ENCODE measurements around the gene BRAT1. TPM values are rescaled to one million over a fixed set of nuclear protein-coding genes. Genes with fewer than 3 reads are reported as not detected.

Gene BRAT1
- total and polyA plus RNA-seq, 7 donors: 9.6 to 25.9 (median 20.0) TPM

DNA sequence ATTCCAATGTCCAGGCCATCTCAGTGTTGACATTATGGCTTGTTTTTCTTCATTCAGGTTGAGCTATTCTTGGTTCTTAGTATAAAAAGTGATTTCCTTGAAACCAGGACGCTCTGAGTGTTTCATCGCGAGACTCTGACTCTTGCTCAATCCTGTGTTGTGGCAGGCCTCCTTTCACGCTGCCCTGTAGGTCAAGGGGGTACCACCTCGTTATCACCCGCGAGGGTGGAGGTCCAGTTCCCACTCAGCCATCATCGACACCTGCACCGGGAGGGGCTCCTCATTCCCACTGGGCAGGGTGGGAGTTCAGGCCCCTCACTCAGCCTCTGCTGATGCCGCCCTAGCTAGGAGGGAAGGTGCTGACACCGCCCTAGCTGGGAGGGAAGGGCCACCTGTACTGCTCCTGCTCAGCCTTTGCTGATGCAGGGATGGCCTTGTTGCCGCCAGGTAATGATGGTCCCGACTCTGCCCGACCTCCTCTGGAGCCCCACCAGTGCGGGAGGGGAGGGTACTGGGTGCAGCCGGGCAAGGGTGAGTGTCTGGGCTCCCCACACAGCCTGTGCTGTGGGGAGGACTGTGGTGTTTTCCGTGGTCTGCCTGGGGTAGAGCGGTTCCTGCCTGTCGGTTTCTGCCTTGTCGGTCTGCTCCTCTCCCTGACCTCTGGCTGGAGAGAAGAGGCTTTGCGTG is 19.9 kb upstream of the BRAT1 start:
- Histone ChIP-seq H3K27me3 (no peaks in the 10 kb centered on the region), H3K4me1 (no peaks in the 10 kb centered on the region), H3K9me3 (no peaks in the 10 kb centered on the region), H3K36me3 (peaks cover 0 to 59% (median 14%) of the 10 kb centered on the region in 4 donors), H3K4me3 (no peak overlapping the region), H3K27ac (no peak overlapping the region)
- TF ChIP-seq POLR2AphosphoS5 (IDR thresholded peaks at IDR 0.05): no peak
- TF ChIP-seq EP300 (IDR thresholded peaks at IDR 0.05): no peak
- no peak for DNase-seq
- intact Hi-C loops (cut with DNase I): no loop called here
- 87 to 90% methylated on average over 21 of the region's 21 CpGs for WGBS, 2 donors

- Histone ChIP-seq H3K27ac (no peak overlapping the region), H3K4me1 (no peaks in the 10 kb centered on the region), H3K4me3 (no peak overlapping the region), H3K36me3 (peaks cover 0 to 49% (median 14%) of the 10 kb centered on the region in 4 donors), H3K9me3 (no peaks in the 10 kb centered on the region), H3K27me3 (no peaks in the 10 kb centered on the region)
- TF ChIP-seq, protein P1, sequence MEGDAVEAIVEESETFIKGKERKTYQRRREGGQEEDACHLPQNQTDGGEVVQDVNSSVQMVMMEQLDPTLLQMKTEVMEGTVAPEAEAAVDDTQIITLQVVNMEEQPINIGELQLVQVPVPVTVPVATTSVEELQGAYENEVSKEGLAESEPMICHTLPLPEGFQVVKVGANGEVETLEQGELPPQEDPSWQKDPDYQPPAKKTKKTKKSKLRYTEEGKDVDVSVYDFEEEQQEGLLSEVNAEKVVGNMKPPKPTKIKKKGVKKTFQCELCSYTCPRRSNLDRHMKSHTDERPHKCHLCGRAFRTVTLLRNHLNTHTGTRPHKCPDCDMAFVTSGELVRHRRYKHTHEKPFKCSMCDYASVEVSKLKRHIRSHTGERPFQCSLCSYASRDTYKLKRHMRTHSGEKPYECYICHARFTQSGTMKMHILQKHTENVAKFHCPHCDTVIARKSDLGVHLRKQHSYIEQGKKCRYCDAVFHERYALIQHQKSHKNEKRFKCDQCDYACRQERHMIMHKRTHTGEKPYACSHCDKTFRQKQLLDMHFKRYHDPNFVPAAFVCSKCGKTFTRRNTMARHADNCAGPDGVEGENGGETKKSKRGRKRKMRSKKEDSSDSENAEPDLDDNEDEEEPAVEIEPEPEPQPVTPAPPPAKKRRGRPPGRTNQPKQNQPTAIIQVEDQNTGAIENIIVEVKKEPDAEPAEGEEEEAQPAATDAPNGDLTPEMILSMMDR (IDR thresholded peaks at IDR 0.05): no peak
- TF ChIP-seq EP300 (IDR thresholded peaks at IDR 0.05) (no peak), POLR2A (IDR thresholded peaks at IDR 0.05) (no peak), POLR2AphosphoS5 (IDR thresholded peaks at IDR 0.05) (no peak)
- intact Hi-C loops (cut with DNase I): no loop called here
- DNase-seq: no peak
- WGBS, 2 donors: 86 to 93% methylated on average over 9 of the region's 9 CpGs
Measured at GRCh38 chr7:2573761-2574160, 18.4 kb upstream of the BRAT1 start.

GRCh38 chr7:2572101-2572842 is 16.9 kb upstream of the BRAT1 start:
- TF ChIP-seq POLR2A (IDR thresholded peaks at IDR 0.05) (no peak), EP300 (IDR thresholded peaks at IDR 0.05) (no peak), POLR2AphosphoS5 (IDR thresholded peaks at IDR 0.05) (no peak)
- TF ChIP-seq, protein P1 (IDR thresholded peaks at IDR 0.05): no peak
- H3K9me3 ChIP-seq: no peaks in the 10 kb centered on the region
- peaks cover 0 to 9% (median 6%) of the 10 kb centered on the region in 4 donors for H3K4me1 ChIP-seq
- intact Hi-C loops (cut with DNase I): no loop called here
- peaks cover 0 to 41% (median 10%) of the 10 kb centered on the region in 4 donors for H3K36me3 ChIP-seq
- no peak overlapping the region for H3K4me3 ChIP-seq
- 53 to 80% methylated on average over 22 of the region's 22 CpGs for WGBS, 2 donors
- no peaks in the 10 kb centered on the region for H3K27me3 ChIP-seq
- DNase-seq: no peak
- no peak overlapping the region for H3K27ac ChIP-seq

GRCh38 chr7:2571409-2571808 is 16.1 kb upstream of the BRAT1 start:
- no peak for DNase-seq
- Histone ChIP-seq H3K4me3 (no peak overlapping the region), H3K9me3 (no peaks in the 10 kb centered on the region), H3K36me3 (peaks cover 0 to 41% (median 10%) of the 10 kb centered on the region in 4 donors), H3K27ac (no peak overlapping the region), H3K27me3 (no peaks in the 10 kb centered on the region), H3K4me1 (peaks cover 0 to 12% (median 6%) of the 10 kb centered on the region in 4 donors)
- no peak for TF ChIP-seq POLR2A (IDR thresholded peaks at IDR 0.05)
- TF ChIP-seq, protein P1 (IDR thresholded peaks at IDR 0.05): no peak
- TF ChIP-seq EP300 (IDR thresholded peaks at IDR 0.05): no peak
- no peak for TF ChIP-seq POLR2AphosphoS5 (IDR thresholded peaks at IDR 0.05)
- WGBS, 2 donors: 87 to 91% methylated on average over 15 of the region's 15 CpGs
- intact Hi-C loops (cut with DNase I): no loop called here

- Histone ChIP-seq H3K9me3 (no peaks in the 10 kb centered on the region), H3K27me3 (no peaks in the 10 kb centered on the region), H3K36me3 (peaks cover 0 to 36% (median 7%) of the 10 kb centered on the region in 4 donors), H3K4me3 (no peak overlapping the region), H3K4me1 (peaks cover 0 to 12% (median 6%) of the 10 kb centered on the region in 4 donors), H3K27ac (no peak overlapping the region)
- 79 to 89% methylated on average over 16 of the region's 16 CpGs for WGBS, 2 donors
- intact Hi-C loops (cut with DNase I): no loop called here
- no peak for DNase-seq
- TF ChIP-seq, protein P1 (IDR thresholded peaks at IDR 0.05): no peak
- TF ChIP-seq POLR2A (IDR thresholded peaks at IDR 0.05) (no peak), EP300 (IDR thresholded peaks at IDR 0.05) (no peak), POLR2AphosphoS5 (IDR thresholded peaks at IDR 0.05) (no peak)
Measured at GRCh38 chr7:2570021-2570420, 14.7 kb upstream of the BRAT1 start.

All from sigmoid colon (tissue), 7 donors.